Measurements from ENCODE around the gene CHCHD1. TPM values are rescaled to one million over a fixed set of nuclear protein-coding genes. Genes with fewer than 3 reads are reported as not detected.
"Not testable (repeated sequence)": the region's sequence is repeated elsewhere in the genome, so short reads cannot be mapped to it uniquely, and the experiment has no call there.

CHCHD1 gene
- total RNA-seq, 5 donors from 2014 or later (not counting 1 experiment from before 2014, with no cell fraction given): 6.3 to 17.5 (median 14.2) TPM

DNA sequence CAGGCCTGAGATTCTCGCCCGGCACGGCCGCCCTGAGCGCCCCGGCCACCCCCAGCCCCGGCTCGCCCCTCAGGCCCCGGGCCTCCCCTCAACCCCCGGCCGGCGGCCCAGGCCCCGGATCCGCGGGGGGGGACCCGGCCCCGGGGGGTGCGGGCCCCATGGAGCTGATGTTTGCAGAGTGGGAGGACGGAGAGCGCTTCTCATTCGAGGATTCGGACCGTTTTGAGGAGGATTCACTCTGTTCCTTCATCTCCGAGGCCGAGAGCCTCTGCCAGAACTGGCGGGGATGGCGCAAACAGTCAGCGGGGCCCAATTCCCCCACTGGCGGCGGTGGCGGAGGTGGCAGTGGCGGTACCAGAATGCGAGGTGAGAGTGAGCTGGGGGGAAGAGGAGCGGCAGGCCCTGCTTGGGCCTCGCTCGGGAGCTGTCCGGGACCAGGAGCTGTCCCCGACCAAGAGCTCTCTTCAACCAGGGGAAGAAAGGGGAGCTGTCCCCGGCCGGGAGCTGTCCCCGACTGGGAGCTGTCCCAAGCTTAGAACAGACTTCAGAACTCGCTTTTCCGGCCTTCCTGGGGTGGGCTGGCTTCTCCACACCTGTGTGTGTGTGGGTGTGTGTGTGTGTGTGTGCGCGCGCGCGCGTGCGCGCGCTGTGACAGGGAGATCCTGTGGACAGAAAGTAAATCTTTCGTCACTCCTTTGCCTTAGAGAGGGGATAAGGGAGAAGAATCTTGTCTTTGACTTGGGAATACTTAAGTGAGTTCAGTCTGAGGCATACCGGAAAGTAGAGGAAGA lies 4.1 kb downstream of the CHCHD1 start:
- H3K27ac Mint-ChIP-seq: peak overlapping the region; percentile 97 to 98
- no peaks in the 10 kb centered on the region for H3K27me3 Mint-ChIP-seq
- peak; percentile 14 to 21 (median 16) for ATAC-seq (replicated peaks in 1 of 4)
- Histone ChIP-seq H3K27me3 (replicated peaks in 1 of 2; ENCODE audit: control insufficient read depth in 2 of 2, extremely low read depth in 1 of 2, insufficient read depth in 2 of 2, low read length in 1 of 2) (no peaks in the 10 kb centered on the region), H3K4me1 (ENCODE audit: control insufficient read depth in 1 of 2, extremely low read depth in 1 of 2, insufficient read depth in 2 of 2, low read length in 2 of 2) (peaks cover 29 to 38% of the 10 kb centered on the region in 2 experiments), H3K4me3 (ENCODE audit: control insufficient read depth in 1 of 2, extremely low read depth in 1 of 2, low read length in 1 of 2) (peak overlapping the region; percentile 67 to 86), H3K27ac (ENCODE audit: low read length) (peak overlapping the region; percentile 60), H3K36me3 (ENCODE audit: control insufficient read depth in 2 of 2, extremely low read depth in 1 of 2, insufficient read depth in 1 of 2, low read length in 1 of 2) (peaks cover under 1 to 26% of the 10 kb centered on the region in 2 donors), H3K9me3 (no peaks in the 10 kb centered on the region)
- H3K4me1 Mint-ChIP-seq: peaks cover 40 to 60% (median 45%) of the 10 kb centered on the region in 3 donors
- DNase-seq: peak in 32 of 35 experiments; percentile 20 to 59 (median 44)
- peaks cover 12% of the 10 kb centered on the region for H3K36me3 Mint-ChIP-seq
- WGBS (ENCODE audit: insufficient coverage): under 1% methylated on average over 47 of the region's 54 CpGs
- CTCF ChIA-PET: interaction anchor here (0.8 to 1.3 kb wide), 5 partner anchors 14 to 55 kb away, joined by 3 to 6 read pairs (median 3); partner anchors contain the start of gene SEC24C (in 1 of the 2)
- no peaks in the 10 kb centered on the region for H3K9me3 Mint-ChIP-seq
- H3K4me3 Mint-ChIP-seq: peak overlapping the region; percentile 90 to 97 (median 92)
- POLR2A ChIA-PET: interaction anchor here (0.5 to 1.0 kb wide), 8 partner anchors 9 to 422 kb away, joined by 3 to 13 read pairs (median 4); a partner anchor contains a TSS

GRCh38 chr10:73786512-73786885 lies 4.7 kb downstream of the CHCHD1 start:
- DNase-seq (no peak), ATAC-seq (replicated peaks in 1 of 4) (no peak)
- Mint-ChIP-seq H3K4me3 (peak overlapping the region; percentile 90 to 97 (median 92)), H3K27ac (peak overlapping the region; percentile 86 to 96), H3K4me1 (peaks cover 37 to 56% (median 42%) of the 10 kb centered on the region in 3 donors), H3K27me3 (no peaks in the 10 kb centered on the region), H3K36me3 (peaks cover 17% of the 10 kb centered on the region), H3K9me3 (no peaks in the 10 kb centered on the region)
- H3K4me1 ChIP-seq (ENCODE audit: control insufficient read depth in 1 of 2, extremely low read depth in 1 of 2, insufficient read depth in 2 of 2, low read length in 2 of 2): peaks cover 23 to 33% of the 10 kb centered on the region in 2 experiments
- H3K27me3 ChIP-seq (replicated peaks in 1 of 2; ENCODE audit: control insufficient read depth in 2 of 2, extremely low read depth in 1 of 2, insufficient read depth in 2 of 2, low read length in 1 of 2): no peaks in the 10 kb centered on the region
- H3K36me3 ChIP-seq (ENCODE audit: control insufficient read depth in 2 of 2, extremely low read depth in 1 of 2, insufficient read depth in 1 of 2, low read length in 1 of 2): peaks cover 5 to 32% of the 10 kb centered on the region in 2 donors
- CTCF ChIA-PET: interaction anchor here (0.6 to 1.3 kb wide), 7 partner anchors 12 to 56 kb away, joined by 3 to 9 read pairs (median 3); partner anchors contain the start of gene SEC24C (in 1 of the 2)
- 0% methylated on average over 2 of the region's 2 CpGs for WGBS (ENCODE audit: insufficient coverage)
- H3K4me3 ChIP-seq (ENCODE audit: control insufficient read depth in 1 of 2, extremely low read depth in 1 of 2, low read length in 1 of 2): peak overlapping the region; percentile 67 to 86
- peak overlapping the region; percentile 60 for H3K27ac ChIP-seq (ENCODE audit: low read length)
- POLR2A ChIA-PET: interaction anchor here in 1 of 2 donors (0.6 to 0.9 kb wide), 4 partner anchors 13 to 24 kb away, joined by 3 to 13 read pairs (median 6); no protein-coding TSS in a partner anchor
- H3K9me3 ChIP-seq: no peaks in the 10 kb centered on the region

GRCh38 chr10:73787031-73787800 lies 5.4 kb downstream of the CHCHD1 start:
- ATAC-seq (replicated peaks in 1 of 4); H3K9me3 ChIP-seq; POLR2A ChIA-PET; H3K27ac ChIP-seq (ENCODE audit: low read length); H3K9me3 Mint-ChIP-seq; H3K4me3 ChIP-seq (ENCODE audit: control insufficient read depth in 1 of 2, extremely low read depth in 1 of 2, low read length in 1 of 2); DNase-seq; H3K27me3 ChIP-seq (replicated peaks in 1 of 2; ENCODE audit: control insufficient read depth in 2 of 2, extremely low read depth in 1 of 2, insufficient read depth in 2 of 2, low read length in 1 of 2); H3K27me3 Mint-ChIP-seq: not testable (repeated sequence)
- peak overlapping the region; percentile 46 to 90 (median 62) for H3K4me3 Mint-ChIP-seq
- H3K36me3 Mint-ChIP-seq: peaks cover 17% of the 10 kb centered on the region
- H3K36me3 ChIP-seq (ENCODE audit: control insufficient read depth in 2 of 2, extremely low read depth in 1 of 2, insufficient read depth in 1 of 2, low read length in 1 of 2): peaks cover 12 to 39% of the 10 kb centered on the region in 2 donors
- CTCF ChIA-PET: interaction anchor here (0.6 to 1.3 kb wide), 3 partner anchors 12 to 57 kb away, joined by 3 to 9 read pairs (median 3); no protein-coding TSS in a partner anchor
- peaks cover 30 to 50% (median 38%) of the 10 kb centered on the region in 3 donors for H3K4me1 Mint-ChIP-seq
- WGBS (ENCODE audit: insufficient coverage): 100% methylated on average over 6 of the region's 21 CpGs
- peaks cover 23 to 30% of the 10 kb centered on the region in 2 experiments for H3K4me1 ChIP-seq (ENCODE audit: control insufficient read depth in 1 of 2, extremely low read depth in 1 of 2, insufficient read depth in 2 of 2, low read length in 2 of 2)
- peak overlapping the region; percentile 31 to 61 for H3K27ac Mint-ChIP-seq

DNA sequence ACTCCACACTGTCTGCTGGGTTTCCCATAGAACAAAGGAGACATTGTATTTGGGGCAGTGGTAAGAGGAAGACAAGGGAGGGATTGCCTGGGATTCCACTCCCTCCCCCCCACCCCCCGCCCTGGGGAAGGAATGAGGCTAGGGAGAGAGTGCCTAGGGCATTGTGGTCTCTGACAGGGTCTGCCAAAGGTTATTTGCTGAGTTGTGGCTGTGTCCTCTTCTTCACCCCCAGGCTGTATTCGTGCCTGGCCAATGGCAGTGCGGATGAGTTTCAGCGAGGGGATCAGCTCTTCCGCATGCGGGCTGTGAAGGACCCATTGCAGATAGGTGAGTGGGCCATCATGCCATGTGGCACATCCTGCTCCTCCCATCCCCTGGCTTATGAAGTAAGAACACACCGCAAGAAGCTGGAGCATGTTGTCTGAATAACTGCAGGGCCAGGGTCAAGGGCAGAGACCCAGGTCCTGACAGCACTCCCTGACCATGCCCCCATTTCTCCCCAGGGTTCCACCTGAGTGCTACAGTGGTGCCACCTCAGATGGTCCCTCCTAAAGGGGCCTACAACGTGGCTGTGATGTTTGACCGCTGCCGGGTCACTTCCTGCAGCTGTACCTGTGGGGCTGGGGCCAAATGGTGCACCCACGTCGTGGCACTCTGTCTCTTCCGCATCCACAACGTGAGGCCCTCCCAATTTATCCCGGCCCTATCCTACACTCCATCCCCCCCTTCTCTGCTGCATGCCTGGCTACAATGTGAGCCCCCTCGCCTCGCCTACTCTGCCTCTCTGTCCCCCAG lies 7.2 kb downstream of the CHCHD1 start:
- ChIA-PET CTCF (no interaction called here), POLR2A (interaction anchor here in 1 of 2 donors (0.6 kb wide), 1 partner anchor 391 kb away, joined by 4 read pairs; no protein-coding TSS in a partner anchor)
- peaks cover 22 to 35% (median 23%) of the 10 kb centered on the region in 3 donors for H3K4me1 Mint-ChIP-seq
- no peak for ATAC-seq (replicated peaks in 1 of 4)
- no peak for DNase-seq
- no peaks in the 10 kb centered on the region for H3K9me3 Mint-ChIP-seq
- Histone ChIP-seq H3K4me1 (ENCODE audit: control insufficient read depth in 1 of 2, extremely low read depth in 1 of 2, insufficient read depth in 2 of 2, low read length in 2 of 2) (peaks cover 12 to 22% of the 10 kb centered on the region in 2 experiments), H3K9me3 (no peaks in the 10 kb centered on the region), H3K27me3 (replicated peaks in 1 of 2; ENCODE audit: control insufficient read depth in 2 of 2, extremely low read depth in 1 of 2, insufficient read depth in 2 of 2, low read length in 1 of 2) (no peaks in the 10 kb centered on the region), H3K27ac (ENCODE audit: low read length) (no peak overlapping the region), H3K4me3 (ENCODE audit: control insufficient read depth in 1 of 2, extremely low read depth in 1 of 2, low read length in 1 of 2) (no peak overlapping the region), H3K36me3 (ENCODE audit: control insufficient read depth in 2 of 2, extremely low read depth in 1 of 2, insufficient read depth in 1 of 2, low read length in 1 of 2) (peaks cover 24 to 53% of the 10 kb centered on the region in 2 donors)
- no peak overlapping the region for H3K27ac Mint-ChIP-seq
- H3K27me3 Mint-ChIP-seq: no peaks in the 10 kb centered on the region
- peaks cover 31% of the 10 kb centered on the region for H3K36me3 Mint-ChIP-seq
- no peak overlapping the region for H3K4me3 Mint-ChIP-seq
- WGBS (ENCODE audit: insufficient coverage): 94% methylated on average over 13 of the region's 17 CpGs

GRCh38 chr10:73789659-73790055 lies 7.8 kb downstream of the CHCHD1 start:
- WGBS (ENCODE audit: insufficient coverage): 92% methylated on average over 5 of the region's 10 CpGs
- Mint-ChIP-seq H3K36me3 (peaks cover 35% of the 10 kb centered on the region), H3K4me3 (no peak overlapping the region), H3K9me3 (no peaks in the 10 kb centered on the region), H3K27me3 (no peaks in the 10 kb centered on the region), H3K27ac (no peak overlapping the region), H3K4me1 (peaks cover 22 to 32% (median 23%) of the 10 kb centered on the region in 3 donors)
- Histone ChIP-seq H3K4me1 (ENCODE audit: control insufficient read depth in 1 of 2, extremely low read depth in 1 of 2, insufficient read depth in 2 of 2, low read length in 2 of 2) (peaks cover 12 to 22% of the 10 kb centered on the region in 2 experiments), H3K27ac (ENCODE audit: low read length) (no peak overlapping the region), H3K27me3 (replicated peaks in 1 of 2; ENCODE audit: control insufficient read depth in 2 of 2, extremely low read depth in 1 of 2, insufficient read depth in 2 of 2, low read length in 1 of 2) (no peaks in the 10 kb centered on the region), H3K9me3 (no peaks in the 10 kb centered on the region), H3K4me3 (ENCODE audit: control insufficient read depth in 1 of 2, extremely low read depth in 1 of 2, low read length in 1 of 2) (no peak overlapping the region), H3K36me3 (ENCODE audit: control insufficient read depth in 2 of 2, extremely low read depth in 1 of 2, insufficient read depth in 1 of 2, low read length in 1 of 2) (peaks cover 24 to 59% of the 10 kb centered on the region in 2 donors)
- ATAC-seq (replicated peaks in 1 of 4) (no peak), DNase-seq (no peak)
- ChIA-PET CTCF (no interaction called here), POLR2A (interaction anchor here in 1 of 2 donors (0.6 kb wide), 1 partner anchor 390 kb away, joined by 4 read pairs; no protein-coding TSS in a partner anchor)
